ENCODE results near the gene POPDC2.

POPDC2 gene

DNA sequence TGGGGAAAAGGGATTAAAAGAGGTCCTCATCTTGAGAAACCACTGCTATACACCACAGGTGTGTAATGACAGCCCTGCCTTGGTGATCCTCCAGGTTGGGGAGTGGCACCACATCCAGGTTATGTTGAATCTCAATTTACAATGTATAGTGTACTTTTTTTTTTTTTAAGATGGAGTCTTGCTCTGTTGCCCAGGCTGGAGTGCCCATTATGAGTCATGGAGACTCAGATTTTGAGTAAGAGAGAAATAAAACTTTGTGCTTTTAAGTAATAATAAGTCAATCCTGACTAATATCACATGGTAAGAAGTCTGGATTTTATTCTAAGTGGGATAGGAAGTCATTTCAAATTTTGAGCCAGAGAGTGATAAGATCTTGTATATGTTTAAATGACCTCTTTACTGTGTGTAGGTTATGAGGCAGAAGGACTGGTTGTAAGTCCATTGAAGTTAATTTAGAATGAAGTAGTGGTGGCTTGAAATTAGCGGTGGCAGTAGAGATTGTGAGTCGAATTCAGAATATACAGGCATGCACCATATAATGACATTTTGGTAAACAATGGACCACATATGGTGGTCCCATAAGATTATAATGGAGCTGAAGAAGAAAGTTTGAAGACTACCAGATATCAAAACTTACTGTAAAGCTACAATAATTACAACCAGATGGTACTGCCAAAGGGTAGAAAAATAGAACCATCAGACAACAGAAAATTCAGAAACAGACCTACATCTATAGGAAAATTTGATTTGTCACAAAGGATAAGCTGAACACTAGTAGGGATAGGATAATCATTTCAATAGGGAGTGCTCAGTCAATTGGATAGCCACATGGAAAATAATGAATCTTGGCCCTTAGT is 20.7 kb downstream of the POPDC2 start:
- no peak for DNase-seq (ENCODE audit: low read depth)

DNA sequence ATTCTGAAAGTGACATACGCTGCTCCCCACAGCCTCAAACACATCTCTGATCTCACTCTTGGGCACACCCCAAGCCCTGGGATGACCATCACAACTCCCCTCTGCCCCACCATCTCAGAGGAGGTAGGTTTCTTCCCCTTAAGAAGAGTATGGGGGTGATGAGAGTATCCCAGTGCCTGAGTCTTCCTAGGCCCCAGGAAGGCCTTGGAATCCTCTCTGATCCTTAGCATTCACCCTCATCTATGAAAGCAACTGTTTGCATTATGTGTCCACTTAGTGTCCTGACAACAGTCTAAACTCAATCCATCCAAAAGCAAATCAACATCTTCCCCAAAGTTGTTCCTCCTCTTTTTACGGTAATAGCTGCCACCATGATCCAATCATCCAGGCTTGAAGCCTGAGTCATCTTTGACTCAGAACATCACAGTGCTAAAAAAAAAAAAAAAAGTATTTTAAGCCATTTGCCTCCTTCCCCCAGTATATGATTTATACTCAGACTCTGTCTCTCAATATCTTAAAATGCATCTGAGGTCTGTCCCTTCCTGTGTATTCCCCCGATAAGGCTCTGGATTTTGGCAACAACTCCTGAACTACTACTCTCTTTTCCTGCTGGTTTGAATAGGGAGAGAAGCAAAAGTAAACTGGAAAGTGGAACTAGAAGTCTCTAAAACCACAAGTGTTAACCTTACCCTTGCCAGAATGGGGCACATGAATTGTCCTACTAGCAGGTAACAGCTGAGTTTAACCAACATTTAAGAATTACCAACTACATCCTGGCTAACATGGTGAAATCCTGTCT is 22.5 kb downstream of the POPDC2 start:
- DNase-seq (ENCODE audit: low read depth), result no peak

- no peak for DNase-seq (ENCODE audit: low read depth)
Observed at GRCh38 chr3:119636891-119637611, 23.3 kb downstream of the POPDC2 start.

DNA sequence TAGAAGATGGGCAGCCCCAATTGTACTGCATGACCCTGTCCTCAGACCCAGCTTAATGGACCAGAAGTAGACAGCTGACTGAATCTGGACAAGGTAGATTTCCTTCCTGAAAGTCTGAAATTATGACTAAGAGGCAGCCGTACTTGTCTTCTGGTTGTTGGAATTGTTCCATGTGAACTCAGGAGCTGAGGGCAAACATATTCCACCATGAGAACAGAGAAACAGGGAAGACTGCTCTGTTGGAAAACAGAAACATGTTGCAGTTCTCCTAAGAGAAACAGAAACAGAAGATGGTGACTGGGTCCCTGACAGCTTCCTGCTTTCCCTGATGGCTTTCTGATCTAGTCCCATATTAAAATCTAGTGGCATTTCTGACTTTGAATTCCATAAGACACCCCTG is 24.1 kb downstream of the POPDC2 start:
- no peak for DNase-seq (ENCODE audit: low read depth)

DNA sequence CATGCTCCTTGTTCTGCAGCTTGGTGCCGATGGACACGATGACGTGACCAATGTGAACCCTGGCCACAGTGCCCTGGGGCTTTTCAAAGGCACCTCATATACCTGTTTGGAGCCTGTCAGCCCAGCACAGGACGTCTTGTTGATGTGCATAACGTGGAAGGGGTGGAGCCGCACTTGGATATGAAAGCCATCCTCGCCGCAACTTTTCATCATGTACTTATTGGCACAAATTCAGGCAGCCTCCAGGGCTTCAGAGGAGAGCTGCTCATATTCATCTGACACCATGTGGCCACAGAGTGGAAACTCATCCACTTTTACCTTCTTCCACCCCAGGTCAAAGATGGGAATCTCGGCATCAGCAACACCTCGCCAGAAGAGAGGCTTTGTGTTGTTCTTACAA is 24.7 kb downstream of the POPDC2 start:
- DNase-seq (ENCODE audit: low read depth), result no peak

DNA sequence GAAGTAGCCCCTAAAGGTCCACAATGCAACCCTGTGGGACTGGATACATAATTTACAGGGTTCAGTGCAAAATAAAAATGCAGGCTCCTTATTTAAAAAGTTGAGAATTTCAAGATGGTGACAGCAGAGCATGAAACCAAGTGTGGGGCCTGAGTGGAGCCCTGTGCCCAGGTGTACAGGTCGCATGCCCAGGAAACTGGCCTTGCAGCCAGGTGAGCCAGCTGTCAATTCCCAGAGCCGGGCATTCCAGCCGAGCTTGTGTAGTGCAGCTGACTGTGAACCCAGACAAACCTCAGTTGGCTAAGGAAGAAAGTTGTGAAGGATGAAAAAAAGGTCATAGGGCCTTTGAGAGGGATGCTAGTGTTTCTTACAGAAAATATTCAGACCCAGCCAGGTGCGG is 27.6 kb downstream of the POPDC2 start:
- no peak for DNase-seq (ENCODE audit: low read depth)

GRCh38 chr3:119632216-119632615 is 28.2 kb downstream of the POPDC2 start:
- no peak for DNase-seq (ENCODE audit: low read depth)

- no peak for DNase-seq (ENCODE audit: low read depth)
Observed at GRCh38 chr3:119631516-119631915, 28.9 kb downstream of the POPDC2 start.

DNA sequence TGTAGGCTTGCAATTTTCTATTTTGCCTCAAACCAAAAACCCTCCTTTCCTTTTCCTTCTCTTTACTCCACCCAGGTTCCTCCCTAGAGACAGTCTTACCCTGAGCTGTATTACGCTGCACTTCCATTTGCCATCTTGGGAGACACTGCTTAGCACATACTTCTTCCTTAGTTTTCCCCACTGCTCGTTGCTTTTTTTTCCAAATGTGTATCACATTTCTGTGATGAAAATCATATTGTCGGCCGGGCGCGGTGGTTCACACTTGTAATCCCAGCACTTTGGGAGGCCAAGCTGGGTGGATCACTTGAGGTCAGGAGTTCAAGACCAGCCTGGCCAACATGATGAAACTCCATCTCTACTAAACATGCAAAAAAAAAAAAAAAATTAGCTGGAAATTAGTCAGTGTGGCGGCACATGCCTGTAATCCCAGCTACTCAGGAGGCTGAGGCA is 29.5 kb downstream of the POPDC2 start:
- no peak for DNase-seq (ENCODE audit: low read depth)

- no peak for DNase-seq (ENCODE audit: low read depth)
Observed at GRCh38 chr3:119630128-119630879, 30.1 kb downstream of the POPDC2 start.

- DNase-seq (ENCODE audit: low read depth), result no peak
Observed at GRCh38 chr3:119628816-119629445, 31.5 kb downstream of the POPDC2 start.

DNA sequence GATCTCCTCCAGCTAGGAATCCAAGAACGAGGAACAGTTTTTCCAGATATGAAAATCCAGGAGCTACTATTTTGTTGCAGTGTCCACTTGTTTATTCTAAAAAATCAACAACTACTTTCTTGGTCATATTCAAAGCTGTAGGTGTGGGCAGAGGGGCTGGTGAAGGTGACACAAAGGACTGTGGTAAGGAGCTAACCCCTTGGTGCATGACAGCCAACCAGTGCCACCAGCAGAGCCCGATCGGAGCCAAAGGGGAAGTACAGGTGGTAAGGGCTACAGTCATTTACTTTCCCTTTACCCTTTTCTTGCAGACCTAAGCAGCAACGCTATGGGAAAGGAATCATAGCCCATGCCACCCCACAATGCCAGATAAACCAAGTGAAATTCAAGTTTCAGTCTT is 32.0 kb downstream of the POPDC2 start:
- DNase-seq (ENCODE audit: low read depth), result no peak

GRCh38 chr3:119627461-119627860 is 32.9 kb downstream of the POPDC2 start:
- DNase-seq (ENCODE audit: low read depth), result no peak

GRCh38 chr3:119626196-119626595 is 34.2 kb downstream of the POPDC2 start:
- no peak for DNase-seq (ENCODE audit: low read depth)

DNA sequence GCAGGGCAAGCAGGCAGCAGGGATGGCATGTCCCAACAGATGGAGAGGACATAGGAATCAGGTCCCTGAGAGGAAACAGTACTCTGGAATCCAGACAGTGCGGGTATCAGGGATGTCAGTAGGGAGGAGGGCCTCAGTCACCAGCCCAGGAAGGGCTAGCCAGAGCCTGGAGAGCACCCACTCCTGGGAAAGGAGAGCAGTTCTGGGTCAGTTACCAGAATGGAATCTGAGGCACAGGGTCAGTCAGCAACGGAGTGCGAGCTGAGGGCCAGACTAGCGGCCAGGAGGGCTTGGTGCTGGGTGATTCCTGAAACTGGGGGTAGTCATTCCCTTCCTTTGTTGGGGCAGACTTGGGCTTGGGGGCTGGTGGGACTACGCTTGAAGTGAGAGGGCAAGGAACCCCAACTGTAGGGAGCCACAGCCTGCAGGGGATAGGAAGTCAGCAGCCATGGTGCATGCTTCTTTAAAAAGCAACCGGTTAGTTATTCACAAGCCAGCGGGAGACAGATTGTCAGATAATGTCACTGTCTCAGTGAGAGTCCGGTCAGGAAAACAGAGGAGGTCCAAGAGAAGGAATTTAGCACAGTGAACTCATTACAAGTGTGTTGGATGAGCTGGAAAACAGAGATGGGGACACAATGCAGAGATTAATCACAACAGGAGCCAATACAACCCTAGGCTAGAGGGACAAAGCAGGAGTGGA is 34.8 kb downstream of the POPDC2 start:
- DNase-seq (ENCODE audit: low read depth), result no peak

- DNase-seq (ENCODE audit: low read depth), result no peak
Observed at GRCh38 chr3:119624002-119624720, 36.2 kb downstream of the POPDC2 start.

- DNase-seq (ENCODE audit: low read depth), result no peak
Observed at GRCh38 chr3:119620899-119621298, 39.5 kb downstream of the POPDC2 start.

DNA sequence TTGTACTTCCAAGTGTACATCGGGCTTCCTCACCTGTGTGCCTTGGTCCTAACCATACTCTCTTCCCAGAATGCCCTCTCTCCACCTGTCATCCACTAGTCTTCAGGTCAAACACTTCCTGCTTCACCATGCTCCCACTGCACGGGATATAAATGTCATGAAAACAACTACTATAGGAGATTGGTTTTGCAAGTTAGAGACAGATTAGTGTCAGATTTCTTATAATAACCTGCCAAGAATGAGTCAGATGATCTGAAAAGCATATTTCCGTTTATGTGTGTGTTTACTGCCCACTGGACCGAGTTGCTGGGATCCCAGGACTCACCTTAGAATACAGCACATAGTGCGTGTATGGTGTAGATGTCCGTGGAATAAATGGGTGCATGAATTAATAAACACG is 41.3 kb downstream of the POPDC2 start:
- no peak for DNase-seq (ENCODE audit: low read depth)

DNA sequence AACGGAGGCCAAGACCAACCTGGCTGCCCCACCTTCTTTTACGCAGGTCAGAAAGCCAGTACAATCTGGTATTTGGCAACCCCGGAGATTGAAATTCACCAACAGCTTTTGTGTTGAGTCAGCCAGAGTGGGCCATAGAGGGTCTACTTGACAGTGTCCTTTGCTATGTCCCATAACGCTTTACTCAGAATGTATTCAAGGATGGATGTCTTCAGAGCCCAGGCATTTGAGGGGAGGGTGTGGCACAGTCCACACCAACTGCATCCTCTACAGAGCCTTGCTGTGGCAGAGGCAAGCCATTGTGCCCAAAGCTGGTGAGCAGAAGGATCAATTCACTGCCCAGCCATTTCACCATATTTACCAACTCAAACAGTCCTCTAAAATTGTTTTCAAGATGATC is 44.3 kb downstream of the POPDC2 start:
- DNase-seq (ENCODE audit: low read depth), result no peak

DNA sequence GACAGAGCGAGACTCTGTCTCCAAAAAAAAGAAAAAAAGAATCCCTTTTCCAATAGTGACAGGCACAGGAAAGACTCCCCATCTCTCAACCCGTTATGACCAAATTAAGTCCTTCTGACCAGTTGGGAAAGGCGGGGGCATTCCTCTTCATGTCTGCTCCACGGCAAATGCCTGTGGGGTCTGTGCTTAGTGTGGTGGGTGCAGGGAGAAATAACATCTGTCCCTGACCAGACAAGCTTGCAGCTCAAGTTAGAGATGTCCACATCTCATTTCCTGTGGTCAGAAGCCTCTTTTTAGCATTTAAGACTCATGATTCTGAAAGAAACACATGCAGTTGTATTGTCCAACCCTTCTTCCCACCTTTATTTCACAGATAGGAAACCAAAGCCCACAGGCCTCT is 46.5 kb downstream of the POPDC2 start:
- no peak for DNase-seq (ENCODE audit: low read depth)

Data from stimulated activated CD8-positive, alpha-beta memory T cell treated with anti-CD3 and anti-CD28 coated beads, Interleukin-7, amount 100 ng/mL, for 24 hours (primary cell).